ENCODE measurements around the gene GFPT2. TPM values are rescaled to one million over a fixed set of nuclear protein-coding genes. Genes with fewer than 3 reads are reported as not detected.

GFPT2 gene
- total RNA-seq, 1 donor from 2014 or later, result 15.7 TPM

GRCh38 chr5:180370861-180371641 is 17.9 kb upstream of the GFPT2 start:
- no peaks in the 10 kb centered on the region for H3K9me3 Mint-ChIP-seq
- no peaks in the 10 kb centered on the region for H3K36me3 Mint-ChIP-seq
- no peak overlapping the region for H3K27ac Mint-ChIP-seq
- H3K27me3 Mint-ChIP-seq (ENCODE audit: low read depth), result peaks cover 6% of the 10 kb centered on the region
- TF ChIP-seq CTCF (IDR thresholded peaks at IDR 0.05; ENCODE audit: unreplicated experiment), result no peak
- H3K4me3 Mint-ChIP-seq, result no peak overlapping the region
- H3K4me1 Mint-ChIP-seq, result no peaks in the 10 kb centered on the region
- no peak for DNase-seq (ENCODE audit: low spot score in 2 of 2, unreplicated experiment in 2 of 2)

GRCh38 chr5:180367991-180368390 is 14.9 kb upstream of the GFPT2 start:
- H3K27ac Mint-ChIP-seq, result no peak overlapping the region
- no peaks in the 10 kb centered on the region for H3K27me3 Mint-ChIP-seq (ENCODE audit: low read depth)
- H3K9me3 Mint-ChIP-seq, result no peaks in the 10 kb centered on the region

GRCh38 chr5:180367300-180367699 is 14.2 kb upstream of the GFPT2 start:
- Mint-ChIP-seq H3K4me1 (no peaks in the 10 kb centered on the region), H3K27ac (no peak overlapping the region), H3K27me3 (ENCODE audit: low read depth) (no peaks in the 10 kb centered on the region), H3K4me3 (no peak overlapping the region), H3K9me3 (no peaks in the 10 kb centered on the region), H3K36me3 (no peaks in the 10 kb centered on the region)
- no peak for TF ChIP-seq CTCF (IDR thresholded peaks at IDR 0.05; ENCODE audit: unreplicated experiment)
- no peak for DNase-seq (ENCODE audit: low spot score in 2 of 2, unreplicated experiment in 2 of 2)

More at GRCh38 chr5:180367991-180368390, 14.9 kb upstream of the GFPT2 start:
- no peak for TF ChIP-seq CTCF (IDR thresholded peaks at IDR 0.05; ENCODE audit: unreplicated experiment)
- no peak for DNase-seq (ENCODE audit: low spot score in 2 of 2, unreplicated experiment in 2 of 2)
- Mint-ChIP-seq H3K4me1 (no peaks in the 10 kb centered on the region), H3K36me3 (no peaks in the 10 kb centered on the region), H3K4me3 (no peak overlapping the region)

GRCh38 chr5:180366326-180366725 is 13.2 kb upstream of the GFPT2 start:
- Mint-ChIP-seq H3K27ac (no peak overlapping the region), H3K9me3 (no peaks in the 10 kb centered on the region)
- no peak for DNase-seq (ENCODE audit: low spot score in 2 of 2, unreplicated experiment in 2 of 2)

GRCh38 chr5:180365829-180366228 is 12.7 kb upstream of the GFPT2 start:
- Mint-ChIP-seq H3K9me3 (no peaks in the 10 kb centered on the region), H3K27me3 (ENCODE audit: low read depth) (no peaks in the 10 kb centered on the region), H3K27ac (no peak overlapping the region), H3K4me1 (no peaks in the 10 kb centered on the region), H3K4me3 (no peak overlapping the region), H3K36me3 (no peaks in the 10 kb centered on the region)
- DNase-seq (ENCODE audit: low spot score in 2 of 2, unreplicated experiment in 2 of 2), result no peak
- TF ChIP-seq CTCF (IDR thresholded peaks at IDR 0.05; ENCODE audit: unreplicated experiment), result no peak

More at GRCh38 chr5:180366326-180366725, 13.2 kb upstream of the GFPT2 start:
- H3K36me3 Mint-ChIP-seq, result no peaks in the 10 kb centered on the region
- H3K4me1 Mint-ChIP-seq, result no peaks in the 10 kb centered on the region
- no peak overlapping the region for H3K4me3 Mint-ChIP-seq
- TF ChIP-seq CTCF (IDR thresholded peaks at IDR 0.05; ENCODE audit: unreplicated experiment), result no peak
- H3K27me3 Mint-ChIP-seq (ENCODE audit: low read depth), result no peaks in the 10 kb centered on the region
